Liver (tissue), 9 donors: ENCODE measurements around the gene THY1. TPM values are rescaled to one million over a fixed set of nuclear protein-coding genes. Genes with fewer than 3 reads are reported as not detected.

Experiments
- DNase-seq: peaks from one replicate; pipeline ENCODE4 v3.0.0-alpha.2; 2017; ENCODE audit warnings: low spot score
- H3K27ac ChIP-seq, 2 donors: one replicate each; pipeline ENCODE4 v1.7.0; 2013; ENCODE audit warnings: inconsistent platforms in 2 of 2, low read length in 2 of 2, control low read depth in 1 of 2, low read depth in 1 of 2, mild to moderate bottlenecking in 1 of 2
- H3K27me3 ChIP-seq, 4 donors: one replicate each; pipeline versions ENCODE4 v1.6.1 to v1.7.0; 2013; ENCODE audit warnings: low read length in 3 of 4, inconsistent platforms in 1 of 4, mild to moderate bottlenecking in 1 of 4, moderate library complexity in 1 of 4; ENCODE audit not compliant: control insufficient read depth in 4 of 4, insufficient read depth in 4 of 4
- H3K36me3 ChIP-seq, 4 donors: one replicate each; pipeline versions ENCODE4 v1.6.1 to v1.7.0; 2013; ENCODE audit warnings: low read length in 3 of 4, mild to moderate bottlenecking in 3 of 4, low read depth in 1 of 4, moderate library complexity in 1 of 4; ENCODE audit not compliant: control insufficient read depth in 4 of 4, insufficient read depth in 3 of 4
- H3K4me1 ChIP-seq, 4 donors: one replicate each; pipeline versions ENCODE4 v1.6.1 to v1.7.0; 2013; ENCODE audit warnings: low read length in 3 of 4, mild to moderate bottlenecking in 3 of 4, moderate library complexity in 1 of 4; ENCODE audit not compliant: control insufficient read depth in 4 of 4, insufficient read depth in 4 of 4
- H3K4me3 ChIP-seq, 3 donors: one replicate each; pipeline versions ENCODE4 v1.6.1 to v1.7.0; 2013; ENCODE audit warnings: low read length in 3 of 3, control low read depth in 1 of 3, low read depth in 1 of 3, mild to moderate bottlenecking in 1 of 3
- H3K9ac ChIP-seq, 2 donors: one replicate each; pipeline ENCODE4 v1.7.0; 2013; ENCODE audit warnings: low read length in 2 of 2, mild to moderate bottlenecking in 2 of 2, moderate library complexity in 2 of 2, control low read depth in 1 of 2, low read depth in 1 of 2
- H3K9me3 ChIP-seq, 4 donors: one replicate each; pipeline versions ENCODE4 v1.6.1 to v1.7.0; 2013; ENCODE audit warnings: low read length in 3 of 4; ENCODE audit not compliant: control insufficient read depth in 4 of 4
- CTCF ChIP-seq: fragments of 150-350 bp; IDR thresholded peaks from 2 replicates; pipeline ENCODE4 v1.5.1; 2017; ENCODE audit warnings: improper control_type of control experiment, low read depth, low read length; ENCODE audit not compliant: missing input control
- FOXA1 ChIP-seq: IDR thresholded peaks from 2 replicates; pipeline ENCODE4 v1.6.1; 2016; ENCODE audit warnings: antibody characterized with exemption
- FOXA2 ChIP-seq: IDR thresholded peaks from 2 replicates; pipeline ENCODE4 v1.6.1; 2016; ENCODE audit warnings: antibody characterized with exemption
- GABPA ChIP-seq, 2 donors: IDR thresholded peaks in 1 of 2; conservative IDR thresholded peaks in 1 of 2; 2 replicates each; pipeline ENCODE4 v1.6.1; 2016; ENCODE audit warnings: antibody characterized with exemption in 2 of 2, mild to moderate bottlenecking in 1 of 2, moderate library complexity in 1 of 2
- JUND ChIP-seq, 2 donors: IDR thresholded peaks; 2 replicates each; pipeline ENCODE4 v1.6.1; 2016; ENCODE audit warnings: antibody characterized with exemption in 2 of 2
- MAX ChIP-seq: IDR thresholded peaks from 2 replicates; pipeline ENCODE4 v1.6.1; 2016; ENCODE audit warnings: antibody characterized with exemption
- NR2F2 ChIP-seq: IDR thresholded peaks from 2 replicates; pipeline ENCODE4 v1.6.1; 2016; ENCODE audit warnings: antibody characterized with exemption
- REST ChIP-seq: IDR thresholded peaks from 2 replicates; pipeline ENCODE4 v1.6.1; 2016; ENCODE audit warnings: antibody characterized with exemption, mild to moderate bottlenecking
- RXRA ChIP-seq, 2 donors: IDR thresholded peaks; 2 replicates each; pipeline ENCODE4 v1.6.1; 2017 to 2018; ENCODE audit warnings: antibody characterized with exemption in 2 of 2, mild to moderate bottlenecking in 1 of 2
- SP1 ChIP-seq: IDR thresholded peaks from 2 replicates; pipeline ENCODE4 v1.6.1; 2018; ENCODE audit warnings: antibody characterized with exemption, mild to moderate bottlenecking
- YY1 ChIP-seq: IDR thresholded peaks from 2 replicates; pipeline ENCODE4 v1.6.1; 2016; ENCODE audit warnings: antibody characterized with exemption, mild to moderate bottlenecking
- ZBTB33 ChIP-seq: IDR thresholded peaks from 2 replicates; pipeline ENCODE4 v1.6.1; 2016; ENCODE audit warnings: antibody characterized with exemption
- WGBS: extraction: QIAGEN DNeasy Blood & Tissue Kit; methylation state at CpG from one replicate; pipeline ENCODE4 v1.1.7; 2013; 5-methylcytosine and 5-hydroxymethylcytosine counted together
- polyA plus RNA-seq, 2 donors: library from polyadenylated mRNA; stranded (reverse) in 1 of 2; unstranded in 1 of 2; fragments of 200-250 nt in 1 of 2; fragments of >200 nt in 1 of 2; fragmentation: Nextera tagmentation in 1 of 2; extraction: Ambion mirVana in 1 of 2; gene quantifications; one replicate each; pipeline versions ENCODE4 v1.2.1 to v1.2.3, GENCODE V29; 2013 to 2015
- total RNA-seq, 2 donors: library from RNA; depleted of rRNA; stranded (reverse); fragments of >200 nt; gene quantifications; one replicate each; pipeline ENCODE4 v1.2.3, GENCODE V29; 2014
- donor health status: healthy.
- donor health status: healthy.
- donor health status: healthy.
- donor health status: healthy.
- donor health status: healthy.

The THY1 gene
- total and polyA plus RNA-seq, 4 donors = 0.51 to 5.1 (median 1.1) TPM

GRCh38 chr11:119436093-119436492, 13.1 kb upstream of the THY1 start:
- H3K27ac ChIP-seq = no peak overlapping the region
- no peak for DNase-seq

GRCh38 chr11:119434591-119435330, 11.8 kb upstream of the THY1 start:
- no peaks in the 10 kb centered on the region for H3K9me3 ChIP-seq
- H3K9ac ChIP-seq = no peak overlapping the region
- no peaks in the 10 kb centered on the region for H3K27me3 ChIP-seq
- DNase-seq = no peak
- no peak overlapping the region for H3K27ac ChIP-seq
- 82% methylated on average over 1 of the region's 1 CpG for WGBS
- H3K4me3 ChIP-seq = no peak overlapping the region
- H3K36me3 ChIP-seq = no peaks in the 10 kb centered on the region
- no peaks in the 10 kb centered on the region for H3K4me1 ChIP-seq
- no peak for TF ChIP-seq JUND (IDR thresholded peaks at IDR 0.05)
- TF ChIP-seq FOXA2 = no peak
- TF ChIP-seq MAX = no peak
- no peak for TF ChIP-seq GABPA (IDR thresholded peaks at IDR 0.05 in 1 of 2, conservative IDR thresholded peaks at IDR 0.05 in 1 of 2)
- no peak for TF ChIP-seq FOXA1
- no peak for TF ChIP-seq YY1
- no peak for TF ChIP-seq CTCF
- no peak for TF ChIP-seq SP1
- TF ChIP-seq RXRA (IDR thresholded peaks at IDR 0.05) = no peak
- no peak for TF ChIP-seq REST
- TF ChIP-seq NR2F2 = no peak

More at GRCh38 chr11:119436093-119436492, 13.1 kb upstream of the THY1 start:
- H3K36me3 ChIP-seq = no peaks in the 10 kb centered on the region
- no peaks in the 10 kb centered on the region for H3K4me1 ChIP-seq
- no peak overlapping the region for H3K4me3 ChIP-seq
- TF ChIP-seq REST (no peak), NR2F2 (no peak), ZBTB33 (no peak), JUND (IDR thresholded peaks at IDR 0.05) (no peak)
- no peak overlapping the region for H3K9ac ChIP-seq
- no peaks in the 10 kb centered on the region for H3K27me3 ChIP-seq
- H3K9me3 ChIP-seq = no peaks in the 10 kb centered on the region
- 86% methylated on average over 7 of the region's 7 CpGs for WGBS
